Spleen (tissue), 13 donors: ENCODE results near the gene SLC27A3. TPM values are rescaled to one million over a fixed set of nuclear protein-coding genes. Genes with fewer than 3 reads are reported as not detected.

Experiments
- DNase-seq: peaks from one replicate; pipeline ENCODE4 v3.0.0-alpha.2; 2020
- H3K27ac ChIP-seq, 8 donors: fragments of 200-600 bp; sonication (generic) in 7 of 8; 1 replicate in 4 of 8; 2 replicates in 4 of 8; pipeline versions ENCODE4 v1.5.0 to v1.8.0; 2016 to 2021; ENCODE audit warnings: inconsistent platforms in 4 of 8, mild to moderate bottlenecking in 4 of 8, moderate library complexity in 1 of 8
- H3K27me3 ChIP-seq, 7 donors: fragments of 200-600 bp; sonication (generic) in 6 of 7; replicated peaks in 1 of 7; 1 replicate in 4 of 7; 2 replicates in 3 of 7; pipeline versions ENCODE4 v1.5.0 to v1.8.0; 2016 to 2021; ENCODE audit warnings: inconsistent platforms in 3 of 7, mild to moderate bottlenecking in 1 of 7
- H3K36me3 ChIP-seq, 6 donors: fragments of 200-600 bp; sonication (generic) in 5 of 6; 1 replicate in 4 of 6; 2 replicates in 2 of 6; pipeline versions ENCODE4 v1.5.0 to v1.8.0; 2016 to 2021; ENCODE audit warnings: inconsistent platforms in 2 of 6
- H3K4me1 ChIP-seq, 6 donors: fragments of 200-600 bp; sonication (generic) in 5 of 6; 1 replicate in 3 of 6; 2 replicates in 3 of 6; pipeline versions ENCODE4 v1.5.0 to v1.8.0; 2016 to 2021; ENCODE audit warnings: inconsistent platforms in 3 of 6
- H3K4me3 ChIP-seq, 8 donors: fragments of 200-600 bp; sonication (generic) in 7 of 8; 1 replicate in 4 of 8; 2 replicates in 4 of 8; pipeline versions ENCODE4 v1.5.0 to v1.8.0; 2016 to 2021; ENCODE audit warnings: inconsistent platforms in 4 of 8, mild to moderate bottlenecking in 4 of 8, moderate library complexity in 2 of 8
- H3K9me3 ChIP-seq, 8 donors: fragments of 200-600 bp; sonication (generic) in 7 of 8; 1 replicate in 4 of 8; 2 replicates in 4 of 8; pipeline versions ENCODE4 v1.5.0 to v1.8.0; 2016 to 2021; ENCODE audit warnings: inconsistent platforms in 4 of 8
- POLR2A ChIP-seq, 3 donors: fragments of 450-650 bp; IDR thresholded peaks; one replicate each; pipeline ENCODE4 v1.5.1; 2017; ENCODE audit warnings: antibody characterized with exemption in 3 of 3, mild to moderate bottlenecking in 1 of 3
- POLR2AphosphoS5 ChIP-seq, 3 donors: sonication (generic); formaldehyde crosslinking; IDR thresholded peaks; one replicate each; pipeline ENCODE4 v1.5.1; 2017; ENCODE audit warnings: antibody characterized with exemption in 3 of 3
- WGBS, 5 donors: extraction: QIAGEN DNeasy Blood & Tissue Kit in 3 of 5; methylation state at CpG; one replicate each; pipeline versions ENCODE4 v1.1.5 to v1.1.7; 2013 to 2018; 5-methylcytosine and 5-hydroxymethylcytosine counted together
- intact Hi-C: fragments of 100-400 bp; cut with DNase I; formaldehyde crosslinking; loops from one replicate; pipeline ENCODE4 v1.15.0; 2023; ENCODE audit warnings: low total_unique reads
- long read RNA-seq, 2 donors: transcript quantifications; one replicate each; lab custom pipeline, GENCODE V29; 2026
- polyA plus RNA-seq, 3 donors: library from polyadenylated mRNA; stranded (reverse); fragments of 200-250 nt; gene quantifications; one replicate each; pipeline ENCODE4 v1.2.1, GENCODE V29; 2013
- total RNA-seq, 7 donors: library from RNA; depleted of rRNA in 3 of 7; stranded (reverse); fragments of >200 nt in 3 of 7; fragmentation: NEBNext Ultra II Directional in 4 of 7; extraction: Animal tissue kit (Norgen Biotek cat#: 25700) in 4 of 7; gene quantifications; one replicate each; pipeline versions ENCODE4 v1.1.0 to v1.2.1, GENCODE V29; 2016 to 2021
- TF ChIP-seq, protein P1 (sequence below), 11 experiments: fragments of 200-600 bp in 7 of 11; fragments of 450-650 bp in 4 of 11; sonication (generic) in 4 of 11; IDR thresholded peaks in 8 of 11; conservative IDR thresholded peaks in 3 of 11; 1 replicate in 7 of 11; 2 replicates in 4 of 11; pipeline versions ENCODE4 v1.4.0 to v1.8.0; 2016 to 2021; ENCODE audit warnings: antibody characterized with exemption in 11 of 11, inconsistent platforms in 4 of 11, mild to moderate bottlenecking in 1 of 11
- donor health status: healthy with polysubstance abuse.
- donor health status: DM: no; HTN: no; CAD: no; lungs with moderate emphysema.
- donor health status: DM: no; HTN: no; CAD: no.
- donor health status: Bipolar disorder and iron deficiency.
- donor health status: healthy.
- donor health status: DM: no; HTN: no; CAD: no.
- donor health status: DM: yes; HTN: yes; CAD: no.

SLC27A3 gene
- total RNA-seq: 10 to 100 TPM; 11.1 to 28.4 (median 20.0) TPM
- polyA plus RNA-seq: 10 to 100 TPM; 23.4 to 54.5 (median 48.6) TPM
- long read RNA-seq, donor 1, partial matches to known transcripts: 0 of 6 reads
- long read RNA-seq, donor 1, other reads (novel, unspliced or antisense): 0 of 6 reads
- long read RNA-seq, donor 2, transcript SLC27A3-201 (10 exons, 3,351 nt): major isoform, 7 of 7 reads
- long read RNA-seq, donor 2, partial matches to known transcripts: 0 of 7 reads
- long read RNA-seq, donor 2, other reads (novel, unspliced or antisense): 0 of 7 reads

DNA sequence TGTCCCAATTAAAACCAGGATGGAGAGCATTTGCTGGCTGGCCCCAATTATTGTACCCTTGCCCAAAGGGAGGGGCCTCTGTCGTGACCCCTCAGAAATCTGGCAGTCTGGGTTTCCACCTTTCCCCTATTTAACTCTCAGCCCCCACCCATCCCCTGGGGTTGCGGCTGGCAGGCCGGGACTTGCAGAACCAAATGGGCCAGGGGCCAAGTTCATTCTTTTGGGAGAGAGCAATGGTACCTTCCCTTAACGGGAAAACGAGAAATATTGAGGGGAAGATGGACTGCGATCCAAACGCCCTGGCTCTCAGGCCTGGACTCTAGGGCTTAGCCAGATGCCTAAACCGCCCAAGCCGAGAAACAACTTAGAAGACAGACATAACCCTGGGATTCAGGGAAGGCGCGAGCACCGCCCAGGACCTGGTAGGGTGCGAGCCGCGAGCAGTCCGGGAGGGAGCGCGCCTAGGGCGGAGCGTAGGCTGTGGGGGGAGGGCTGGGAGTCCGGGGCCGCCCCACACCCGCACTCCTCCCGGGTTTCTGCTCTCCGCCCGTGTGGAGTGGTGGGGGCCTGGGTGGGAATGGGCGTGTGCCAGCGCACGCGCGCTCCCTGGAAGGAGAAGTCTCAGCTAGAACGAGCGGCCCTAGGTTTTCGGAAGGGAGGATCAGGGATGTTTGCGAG is at the start of gene SLC27A3:
Gene SLC27A3, plus strand, starts transcription at position 628 of the 678 bp plus-strand sequence. CDS start 91 bp downstream, outside the sequence.
- 9 to 22% (median 13%) methylated on average over 17 to 35 of the region's 35 CpGs for WGBS, 5 donors
- intact Hi-C loops: no loop called here

GRCh38 chr1:153727463-153728304 is 47.5 kb upstream of the SLC27A3 start, which contains the start of gene INTS3:
INTS3 (plus strand) TSS chr1:153728050; CDS start chr1:153728635, 585 bp downstream.
- WGBS, 5 donors: 0 to 2% (median 1%) methylated on average over 34 to 49 of the region's 49 CpGs
- DNase-seq: peak; percentile 100
- Histone ChIP-seq H3K9me3 (no peaks in the 10 kb centered on the region), H3K36me3 (peaks cover 0 to 4% (median 0%) of the 10 kb centered on the region in 6 donors), H3K27me3 (no peaks in the 10 kb centered on the region), H3K4me3 (peak within 1 kb of the TSS; percentile 51 to 80 (median 60)), H3K4me1 (peaks cover 8 to 41% (median 31%) of the 10 kb centered on the region in 6 donors), H3K27ac (peak within 1 kb of the TSS; percentile 93 to 98 (median 97))
- TF ChIP-seq POLR2AphosphoS5 (IDR thresholded peaks at IDR 0.05) (peak; percentile 87 to 90 (median 89)), POLR2A (IDR thresholded peaks at IDR 0.05) (peak in 2 of 3 donors; percentile 17 to 36)
- TF ChIP-seq, protein P1, sequence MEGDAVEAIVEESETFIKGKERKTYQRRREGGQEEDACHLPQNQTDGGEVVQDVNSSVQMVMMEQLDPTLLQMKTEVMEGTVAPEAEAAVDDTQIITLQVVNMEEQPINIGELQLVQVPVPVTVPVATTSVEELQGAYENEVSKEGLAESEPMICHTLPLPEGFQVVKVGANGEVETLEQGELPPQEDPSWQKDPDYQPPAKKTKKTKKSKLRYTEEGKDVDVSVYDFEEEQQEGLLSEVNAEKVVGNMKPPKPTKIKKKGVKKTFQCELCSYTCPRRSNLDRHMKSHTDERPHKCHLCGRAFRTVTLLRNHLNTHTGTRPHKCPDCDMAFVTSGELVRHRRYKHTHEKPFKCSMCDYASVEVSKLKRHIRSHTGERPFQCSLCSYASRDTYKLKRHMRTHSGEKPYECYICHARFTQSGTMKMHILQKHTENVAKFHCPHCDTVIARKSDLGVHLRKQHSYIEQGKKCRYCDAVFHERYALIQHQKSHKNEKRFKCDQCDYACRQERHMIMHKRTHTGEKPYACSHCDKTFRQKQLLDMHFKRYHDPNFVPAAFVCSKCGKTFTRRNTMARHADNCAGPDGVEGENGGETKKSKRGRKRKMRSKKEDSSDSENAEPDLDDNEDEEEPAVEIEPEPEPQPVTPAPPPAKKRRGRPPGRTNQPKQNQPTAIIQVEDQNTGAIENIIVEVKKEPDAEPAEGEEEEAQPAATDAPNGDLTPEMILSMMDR (IDR thresholded peaks at IDR 0.05 in 8 of 11, conservative IDR thresholded peaks at IDR 0.05 in 3 of 11): peak in 6 of 11 experiments; percentile 4 to 39 (median 16)
- intact Hi-C loops: no loop called here

More for the DNA sequence above, at the start of gene SLC27A3:
- peak; percentile 74 for DNase-seq
- Histone ChIP-seq H3K4me1 (peaks cover 24 to 97% (median 72%) of the 10 kb centered on the region in 6 donors), H3K4me3 (peak within 1 kb of the TSS; percentile 57 to 89 (median 77)), H3K36me3 (peaks cover 3 to 59% (median 23%) of the 10 kb centered on the region in 6 donors), H3K27me3 (no peaks in the 10 kb centered on the region), H3K27ac (peak within 1 kb of the TSS; percentile 76 to 93 (median 84)), H3K9me3 (no peaks in the 10 kb centered on the region)
- no peak for TF ChIP-seq POLR2A (IDR thresholded peaks at IDR 0.05)
- TF ChIP-seq, protein P1 (IDR thresholded peaks at IDR 0.05 in 8 of 11, conservative IDR thresholded peaks at IDR 0.05 in 3 of 11): no peak
- no peak for TF ChIP-seq POLR2AphosphoS5 (IDR thresholded peaks at IDR 0.05)

DNA sequence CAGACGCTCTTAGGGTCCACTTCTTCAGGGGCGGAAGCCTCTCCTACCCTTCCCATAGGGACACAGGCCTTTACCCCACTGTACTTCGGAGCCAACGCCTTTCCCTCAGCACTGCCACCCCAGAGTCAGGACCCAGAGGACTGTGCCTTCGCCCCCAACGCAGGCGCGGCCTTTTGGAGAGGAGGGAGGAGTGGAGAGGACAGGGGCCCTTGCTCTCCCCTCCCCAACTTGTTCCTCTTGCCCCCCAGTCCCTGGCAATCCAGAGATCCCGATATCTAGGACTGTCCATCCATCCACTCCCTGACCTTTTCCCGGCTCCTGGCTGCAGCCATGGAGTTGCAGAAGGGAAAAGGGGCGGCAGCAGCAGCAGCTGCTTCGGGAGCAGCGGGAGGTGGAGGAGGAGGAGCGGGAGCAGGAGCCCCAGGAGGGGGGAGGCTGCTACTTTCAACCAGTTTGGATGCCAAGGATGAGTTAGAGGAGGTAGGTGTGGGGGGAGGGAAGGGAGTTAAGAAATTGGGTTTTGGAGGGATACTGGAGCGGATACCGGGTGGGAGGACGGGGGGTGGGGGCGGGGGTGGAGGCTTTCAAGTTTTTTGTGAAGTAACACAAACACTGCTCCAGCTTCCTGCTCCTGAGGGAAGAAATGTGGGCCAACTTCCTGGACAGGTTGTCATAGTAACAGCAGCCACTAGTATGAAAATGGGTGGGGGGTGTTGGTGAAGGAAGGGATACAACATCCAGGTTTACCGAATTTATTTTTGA is 46.7 kb upstream of the SLC27A3 start:
- Histone ChIP-seq H3K4me1 (peaks cover 8 to 44% (median 32%) of the 10 kb centered on the region in 6 donors), H3K4me3 (peak overlapping the region; percentile 51 to 80 (median 60)), H3K9me3 (no peaks in the 10 kb centered on the region), H3K36me3 (peaks cover 0 to 8% (median 0%) of the 10 kb centered on the region in 6 donors), H3K27me3 (no peaks in the 10 kb centered on the region), H3K27ac (peak overlapping the region; percentile 93 to 98 (median 97))
- 0 to 2% (median 1%) methylated on average over 15 to 19 of the region's 19 CpGs for WGBS, 5 donors
- no peak for TF ChIP-seq POLR2AphosphoS5 (IDR thresholded peaks at IDR 0.05)
- TF ChIP-seq, protein P1 (IDR thresholded peaks at IDR 0.05 in 8 of 11, conservative IDR thresholded peaks at IDR 0.05 in 3 of 11): peak in 2 of 11 experiments; percentile 0 to 1
- peak; percentile 88 for DNase-seq
- intact Hi-C loops: no loop called here
